ENCODE results near the gene FLNB.
A peak's percentile ranks its signal among the peaks of the same experiment; 100 is the strongest.
"Not testable (repeated sequence)": the region's sequence is repeated elsewhere in the genome, so short reads cannot be mapped to it uniquely, and the experiment has no call there.

Gene FLNB

GRCh38 chr3:58044691-58045483, 36.7 kb downstream of the FLNB start:
- no peak for DNase-seq (ENCODE audit: low read depth in 1 of 2, low spot score in 1 of 2)
- no peak for TF ChIP-seq JUND (IDR thresholded peaks at IDR 0.05; ENCODE audit: low read depth)
- in situ Hi-C loops (cut with HindIII; ENCODE audit: low pct_unique_long_range_greater_than_20kb, low sequenced_read_pairs) = no loop called here

- in situ Hi-C loops (cut with HindIII; ENCODE audit: low pct_unique_long_range_greater_than_20kb, low sequenced_read_pairs) = no loop called here
- TF ChIP-seq JUND (IDR thresholded peaks at IDR 0.05; ENCODE audit: low read depth) = no peak
- no peak for DNase-seq (ENCODE audit: low read depth in 1 of 2, low spot score in 1 of 2)
Measured at GRCh38 chr3:58047826-58048225, 39.6 kb downstream of the FLNB start.

- in situ Hi-C loops (cut with HindIII; ENCODE audit: low pct_unique_long_range_greater_than_20kb, low sequenced_read_pairs) = no loop called here
- DNase-seq (ENCODE audit: low read depth in 1 of 2, low spot score in 1 of 2) = no peak
- no peak for TF ChIP-seq JUND (IDR thresholded peaks at IDR 0.05; ENCODE audit: low read depth)
Measured at GRCh38 chr3:58048301-58048700, 40.1 kb downstream of the FLNB start.

GRCh38 chr3:58049143-58049785, 41.0 kb downstream of the FLNB start:
- TF ChIP-seq JUND (IDR thresholded peaks at IDR 0.05; ENCODE audit: low read depth) = peak; percentile 90
- DNase-seq (ENCODE audit: low read depth in 1 of 2, low spot score in 1 of 2) = peak in 1 of 2 experiments; percentile 79
- in situ Hi-C loops (cut with HindIII; ENCODE audit: low pct_unique_long_range_greater_than_20kb, low sequenced_read_pairs) = no loop called here

GRCh38 chr3:58051196-58051595, 43.0 kb downstream of the FLNB start:
- in situ Hi-C loops (cut with HindIII; ENCODE audit: low pct_unique_long_range_greater_than_20kb, low sequenced_read_pairs) = no loop called here
- DNase-seq (ENCODE audit: low read depth in 1 of 2, low spot score in 1 of 2) = peak in 1 of 2 experiments; percentile 61
- no peak for TF ChIP-seq JUND (IDR thresholded peaks at IDR 0.05; ENCODE audit: low read depth)

- in situ Hi-C loops (cut with HindIII; ENCODE audit: low pct_unique_long_range_greater_than_20kb, low sequenced_read_pairs) = not testable (repeated sequence)
Measured at GRCh38 chr3:58051658-58052261, 43.5 kb downstream of the FLNB start.

GRCh38 chr3:58052373-58053273, 44.4 kb downstream of the FLNB start:
- DNase-seq (ENCODE audit: low read depth in 1 of 2, low spot score in 1 of 2) = no peak
- in situ Hi-C loops (cut with HindIII; ENCODE audit: low pct_unique_long_range_greater_than_20kb, low sequenced_read_pairs) = no loop called here

More at GRCh38 chr3:58051658-58052261, 43.5 kb downstream of the FLNB start:
- not testable (repeated sequence) for DNase-seq (ENCODE audit: low read depth in 1 of 2, low spot score in 1 of 2)

GRCh38 chr3:58054652-58055051, 46.4 kb downstream of the FLNB start:
- TF ChIP-seq JUND (IDR thresholded peaks at IDR 0.05; ENCODE audit: low read depth) = no peak
- no peak for DNase-seq (ENCODE audit: low read depth in 1 of 2, low spot score in 1 of 2)
- in situ Hi-C loops (cut with HindIII; ENCODE audit: low pct_unique_long_range_greater_than_20kb, low sequenced_read_pairs) = no loop called here

More at GRCh38 chr3:58052373-58053273, 44.4 kb downstream of the FLNB start:
- no peak for TF ChIP-seq JUND (IDR thresholded peaks at IDR 0.05; ENCODE audit: low read depth)

GRCh38 chr3:58055314-58055713, 47.1 kb downstream of the FLNB start:
- in situ Hi-C loops (cut with HindIII; ENCODE audit: low pct_unique_long_range_greater_than_20kb, low sequenced_read_pairs) = no loop called here
- TF ChIP-seq JUND (IDR thresholded peaks at IDR 0.05; ENCODE audit: low read depth) = no peak
- DNase-seq (ENCODE audit: low read depth in 1 of 2, low spot score in 1 of 2) = no peak

- DNase-seq (ENCODE audit: low read depth in 1 of 2, low spot score in 1 of 2); in situ Hi-C loops (cut with HindIII; ENCODE audit: low pct_unique_long_range_greater_than_20kb, low sequenced_read_pairs): not testable (repeated sequence)
Measured at GRCh38 chr3:58055891-58056290, 47.7 kb downstream of the FLNB start.

- no peak for TF ChIP-seq JUND (IDR thresholded peaks at IDR 0.05; ENCODE audit: low read depth)
- in situ Hi-C loops (cut with HindIII; ENCODE audit: low pct_unique_long_range_greater_than_20kb, low sequenced_read_pairs) = no loop called here
- DNase-seq (ENCODE audit: low read depth in 1 of 2, low spot score in 1 of 2) = no peak
Measured at GRCh38 chr3:58058361-58059263, 50.4 kb downstream of the FLNB start.
